Activated naive CD8-positive, alpha-beta T cell treated with anti-CD3 and anti-CD28 coated beads, Interleukin-2, amount 10 ng/mL, durations not matched to agents 7 days and 5 days (primary cell): ENCODE data around the gene FARP2. TPM values are rescaled to one million over a fixed set of nuclear protein-coding genes. Genes with fewer than 3 reads are reported as not detected.

ENCODE experiments used
- ATAC-seq: fragments of 150-1000 bp; cut with Tn5 transposase; one replicate; pipeline ENCODE4 v1.10.0; 2021; ENCODE audit warnings: low read depth, moderate library complexity
- POLR2A ChIA-PET: fragments of 350-600 bp; sonication (Branson Sonifier 250); formaldehyde crosslinking; loops from one replicate; lab custom pipeline; 2021; ENCODE audit warnings: antibody characterized with exemption; lab: Charles Lee
- DNase-seq: peaks from one replicate; pipeline ENCODE4 v3.0.0; 2021
- H3K27ac Mint-ChIP-seq: one replicate; pipeline ENCODE4 v1.8.0; 2022; ENCODE audit warnings: mild to moderate bottlenecking, mixed read lengths
- H3K27me3 Mint-ChIP-seq: one replicate; pipeline ENCODE4 v1.8.0; 2022; ENCODE audit warnings: mild to moderate bottlenecking, moderate library complexity, mixed read lengths
- H3K36me3 Mint-ChIP-seq: one replicate; pipeline ENCODE4 v1.8.0; 2021; ENCODE audit warnings: mild to moderate bottlenecking, mixed read lengths
- H3K4me1 Mint-ChIP-seq: one replicate; pipeline ENCODE4 v1.8.0; 2021; ENCODE audit warnings: mixed read lengths
- H3K4me3 Mint-ChIP-seq: one replicate; pipeline ENCODE4 v1.8.0; 2022; ENCODE audit warnings: mild to moderate bottlenecking, moderate library complexity, mixed read lengths
- H3K9me3 Mint-ChIP-seq: one replicate; pipeline ENCODE4 v1.8.0; 2021; ENCODE audit warnings: mixed read lengths
- total RNA-seq, 2 experiments: library from RNA; stranded (reverse); gene quantifications; one replicate each; pipeline ENCODE4 v1.2.3, GENCODE V29; 2021

The FARP2 gene
- total RNA-seq, 2 experiments from 2014 or later, result 17.7 to 18.3 TPM

DNA sequence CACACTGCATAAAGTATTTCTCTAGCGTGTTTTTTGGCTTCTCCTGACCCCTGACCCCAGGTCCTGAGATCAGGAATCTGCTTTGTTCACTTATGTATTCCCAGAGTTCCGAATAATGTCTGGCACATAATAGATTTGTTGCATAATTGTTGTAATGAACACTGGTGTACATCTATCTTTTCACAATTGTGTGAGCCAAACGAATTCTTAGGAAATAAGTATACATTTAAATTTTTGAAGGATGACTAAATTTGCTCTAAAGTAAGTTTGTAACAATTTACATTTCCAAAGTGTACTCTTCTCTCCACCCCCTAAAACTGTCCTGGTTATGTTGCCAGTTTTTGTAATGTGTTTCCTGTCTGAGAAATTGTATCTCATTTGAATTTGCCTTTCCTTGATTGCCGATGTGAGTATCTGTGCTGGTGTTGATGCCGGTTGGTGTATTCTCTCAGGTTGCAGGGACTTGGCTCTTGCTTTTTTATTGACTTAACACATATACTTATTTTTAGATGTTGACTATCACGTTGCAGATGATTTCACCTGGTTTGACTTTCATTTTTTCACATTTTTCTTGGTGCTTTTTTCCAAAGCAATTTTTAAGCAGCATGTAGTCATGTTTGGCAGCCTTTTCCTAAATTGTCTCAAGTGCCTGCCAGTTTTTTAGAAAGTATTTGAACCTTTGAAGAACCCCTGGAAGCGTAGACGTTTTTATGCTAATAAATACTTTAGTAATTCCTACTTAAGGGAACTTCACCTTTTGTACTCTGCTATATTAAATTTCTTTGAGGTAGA, 16.1 kb upstream of the FARP2 start:
- Mint-ChIP-seq H3K27me3 (no peaks in the 10 kb centered on the region), H3K9me3 (no peaks in the 10 kb centered on the region), H3K4me1 (peaks cover 33% of the 10 kb centered on the region), H3K4me3 (peak overlapping the region; percentile 2), H3K36me3 (peaks cover 34% of the 10 kb centered on the region), H3K27ac (no peak overlapping the region)
- no peak for DNase-seq
- POLR2A ChIA-PET, result interaction anchor here (0.8 to 1.2 kb wide), 2 partner anchors 16 to 24 kb away, joined by 4 to 8 read pairs; partner anchors contain the start of genes HDLBP and SEPTIN2
- no peak for ATAC-seq

DNA sequence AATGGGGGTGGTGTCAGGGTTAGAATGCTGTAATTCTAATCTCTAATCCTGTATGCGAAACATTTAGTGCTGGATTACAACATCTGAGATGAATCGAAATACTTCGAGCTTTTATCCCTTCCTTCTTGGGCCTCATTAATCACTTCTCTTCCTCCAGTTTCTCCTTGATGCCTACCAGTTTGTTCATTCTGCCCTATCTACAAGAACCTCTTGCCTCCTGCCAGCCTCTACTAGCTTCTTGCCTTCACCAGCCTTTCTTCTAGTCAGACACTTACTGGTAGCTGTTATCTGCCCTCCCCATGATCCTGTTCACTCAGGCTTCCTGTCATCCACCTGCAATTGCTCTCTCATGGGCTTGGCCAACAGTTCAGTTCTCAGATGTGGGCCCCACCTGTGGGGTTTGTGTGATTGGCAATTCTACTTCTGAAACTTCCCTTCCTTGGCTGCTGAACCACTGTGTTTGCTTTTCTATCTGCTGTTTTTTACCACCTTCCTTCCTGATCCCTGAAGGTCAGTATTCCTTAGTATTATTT, 15.4 kb upstream of the FARP2 start:
- H3K27ac Mint-ChIP-seq, result peak overlapping the region; percentile 62
- peak; percentile 77 for ATAC-seq
- H3K27me3 Mint-ChIP-seq, result no peaks in the 10 kb centered on the region
- no peak for DNase-seq
- H3K9me3 Mint-ChIP-seq, result no peaks in the 10 kb centered on the region
- POLR2A ChIA-PET, result interaction anchor here (0.8 to 1.2 kb wide), 2 partner anchors 16 to 25 kb away, joined by 4 to 8 read pairs; partner anchors contain the start of genes HDLBP and SEPTIN2
- peaks cover 30% of the 10 kb centered on the region for H3K4me1 Mint-ChIP-seq
- H3K36me3 Mint-ChIP-seq, result peaks cover 35% of the 10 kb centered on the region
- peak overlapping the region; percentile 19 for H3K4me3 Mint-ChIP-seq

DNA sequence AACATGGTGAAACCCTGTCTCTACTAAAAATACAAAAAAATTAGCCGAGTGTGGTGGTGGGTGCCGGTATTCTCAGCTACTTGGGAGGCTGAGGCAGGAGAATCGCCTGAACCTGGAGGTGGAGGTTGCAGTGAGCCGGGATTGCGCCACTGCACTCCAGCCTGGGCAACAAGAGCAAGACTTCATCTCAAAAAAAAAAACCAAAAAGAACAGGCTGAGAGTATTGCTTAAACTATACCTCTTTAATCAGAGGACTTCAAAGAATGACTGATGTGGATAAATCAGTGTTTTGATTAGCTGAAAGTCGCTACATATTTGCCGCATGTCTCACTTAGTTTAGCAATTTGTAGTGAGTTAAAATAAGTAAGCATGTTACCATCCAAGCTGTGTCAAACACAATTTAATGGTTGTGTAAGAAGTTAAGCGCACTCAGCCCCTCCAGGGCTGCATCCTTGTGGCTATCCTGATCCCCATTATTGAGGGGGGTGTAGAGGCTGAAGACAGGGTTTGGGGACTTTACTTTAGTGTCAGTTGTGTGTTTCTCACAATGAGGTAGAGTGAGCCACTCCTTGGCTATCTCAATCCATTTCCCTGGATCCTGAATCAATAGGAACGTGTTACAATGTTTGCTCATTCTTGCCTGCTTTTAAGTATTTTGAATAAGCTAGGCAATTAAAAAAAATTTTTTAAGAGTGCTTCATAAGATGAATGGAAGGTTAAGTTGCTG, 11.0 kb upstream of the FARP2 start:
- Mint-ChIP-seq H3K4me1 (peaks cover 11% of the 10 kb centered on the region), H3K4me3 (no peak overlapping the region), H3K36me3 (peaks cover 33% of the 10 kb centered on the region), H3K27me3 (no peaks in the 10 kb centered on the region), H3K27ac (no peak overlapping the region), H3K9me3 (no peaks in the 10 kb centered on the region)
- DNase-seq, result no peak
- ATAC-seq, result no peak
- POLR2A ChIA-PET, result no interaction called here

DNA sequence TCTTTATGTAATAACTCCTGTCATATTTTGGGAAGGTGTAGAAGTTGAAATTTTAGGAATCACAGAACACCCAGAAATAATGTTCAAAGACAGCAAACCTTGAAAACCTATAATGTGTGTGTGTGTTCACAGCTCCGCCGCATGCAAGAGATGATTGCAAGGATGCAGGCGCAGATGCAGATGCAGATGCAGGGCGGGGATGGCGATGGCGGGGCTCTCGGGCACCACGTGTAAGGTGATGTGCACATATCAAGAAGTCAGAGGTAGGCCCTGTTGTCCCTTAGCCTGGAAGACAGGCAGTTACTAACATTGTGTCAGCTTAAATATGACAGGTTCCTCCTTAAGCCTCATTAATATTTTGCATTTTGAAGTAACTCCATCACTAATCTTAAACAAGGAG, 6.1 kb upstream of the FARP2 start:
- H3K9me3 Mint-ChIP-seq, result no peaks in the 10 kb centered on the region
- H3K27ac Mint-ChIP-seq, result no peak overlapping the region
- POLR2A ChIA-PET, result no interaction called here
- DNase-seq (no peak), ATAC-seq (no peak)
- H3K4me1 Mint-ChIP-seq, result peaks cover 3% of the 10 kb centered on the region
- H3K4me3 Mint-ChIP-seq, result no peak overlapping the region
- no peaks in the 10 kb centered on the region for H3K27me3 Mint-ChIP-seq
- H3K36me3 Mint-ChIP-seq, result peaks cover 14% of the 10 kb centered on the region

DNA sequence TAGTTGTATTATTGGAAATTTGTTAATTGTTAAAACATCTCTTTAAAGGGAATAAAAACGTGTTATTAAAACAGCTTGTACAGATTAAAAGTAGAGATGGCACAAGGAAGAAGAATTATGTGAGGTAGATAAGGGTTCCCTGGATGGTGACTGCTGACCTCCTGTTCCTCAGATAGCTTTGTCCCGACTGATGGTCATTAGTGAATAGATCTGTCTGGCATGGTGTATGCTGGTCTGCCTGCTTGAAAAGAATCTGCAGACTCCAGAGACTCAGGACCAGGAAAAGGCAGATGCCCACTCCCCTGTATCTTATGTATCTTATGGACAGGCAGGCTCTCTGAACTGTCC, 5.6 kb upstream of the FARP2 start:
- Mint-ChIP-seq H3K4me1 (peaks cover 3% of the 10 kb centered on the region), H3K36me3 (peaks cover 14% of the 10 kb centered on the region), H3K9me3 (no peaks in the 10 kb centered on the region), H3K27ac (no peak overlapping the region), H3K27me3 (no peaks in the 10 kb centered on the region), H3K4me3 (no peak overlapping the region)
- POLR2A ChIA-PET, result no interaction called here
- ATAC-seq, result no peak
- DNase-seq, result no peak

DNA sequence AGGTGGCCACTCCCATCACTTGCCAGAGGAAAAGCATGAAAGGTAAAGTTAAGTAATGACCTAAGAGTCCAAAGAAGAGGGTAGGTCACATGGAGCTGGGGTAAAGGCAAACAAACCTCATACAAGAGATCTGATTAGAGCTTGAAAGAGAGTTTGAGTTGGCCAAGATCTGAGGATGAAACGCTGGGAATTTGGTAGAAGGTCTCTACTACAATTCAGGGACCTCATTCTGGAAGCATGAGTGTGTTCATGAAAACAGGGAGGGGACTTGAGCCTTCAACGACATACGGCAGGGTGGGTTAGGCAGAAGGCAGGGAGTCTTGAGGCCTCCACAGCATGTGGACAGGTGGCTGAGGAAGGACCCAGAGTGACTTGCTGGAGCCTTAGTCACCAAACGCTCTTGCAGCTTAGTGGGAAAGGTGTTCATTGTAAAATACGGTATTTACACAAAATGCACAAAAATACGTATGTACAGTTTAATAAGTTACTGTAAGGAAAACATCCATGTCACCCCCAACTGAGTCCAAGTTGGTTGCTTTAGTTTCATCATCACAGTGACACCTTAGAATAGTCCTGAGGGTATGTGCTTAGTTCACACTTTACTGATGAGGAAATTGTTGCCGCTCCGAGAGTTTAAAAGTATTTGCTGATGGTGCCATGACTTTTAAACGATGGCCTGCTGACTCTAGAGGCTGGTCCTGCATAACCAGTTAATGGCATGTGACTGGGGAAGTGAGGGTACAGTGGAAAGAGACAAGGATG, 5.0 kb upstream of the FARP2 start:
- peaks cover 12% of the 10 kb centered on the region for H3K36me3 Mint-ChIP-seq
- no peaks in the 10 kb centered on the region for H3K9me3 Mint-ChIP-seq
- no peak overlapping the region for H3K27ac Mint-ChIP-seq
- DNase-seq (no peak), ATAC-seq (no peak)
- no peaks in the 10 kb centered on the region for H3K27me3 Mint-ChIP-seq
- POLR2A ChIA-PET, result no interaction called here
- peaks cover 3% of the 10 kb centered on the region for H3K4me1 Mint-ChIP-seq
- no peak overlapping the region for H3K4me3 Mint-ChIP-seq

DNA sequence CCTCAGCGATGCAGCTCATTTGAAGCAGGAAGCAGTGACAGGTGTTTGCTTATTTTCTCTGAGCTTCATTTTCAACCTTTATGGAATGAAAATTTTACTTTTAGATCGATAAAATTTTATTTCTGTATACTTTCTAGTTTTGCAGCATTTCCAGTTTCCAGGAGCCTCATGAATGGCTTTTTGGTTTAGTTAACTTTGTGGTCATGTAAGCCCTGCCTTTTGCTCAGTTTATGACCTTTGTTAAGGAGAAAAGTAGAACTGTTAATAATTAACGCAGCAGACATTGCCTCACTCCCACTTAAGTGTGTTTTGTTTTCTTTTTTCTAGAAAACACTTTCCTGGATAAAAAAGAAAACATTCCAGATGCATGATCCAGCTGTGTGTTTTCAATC, 4.4 kb upstream of the FARP2 start:
- Mint-ChIP-seq H3K4me3 (no peak overlapping the region), H3K9me3 (no peaks in the 10 kb centered on the region), H3K27ac (no peak overlapping the region), H3K36me3 (peaks cover 12% of the 10 kb centered on the region), H3K27me3 (no peaks in the 10 kb centered on the region), H3K4me1 (peaks cover 3% of the 10 kb centered on the region)
- no peak for ATAC-seq
- no peak for DNase-seq
- POLR2A ChIA-PET, result no interaction called here

DNA sequence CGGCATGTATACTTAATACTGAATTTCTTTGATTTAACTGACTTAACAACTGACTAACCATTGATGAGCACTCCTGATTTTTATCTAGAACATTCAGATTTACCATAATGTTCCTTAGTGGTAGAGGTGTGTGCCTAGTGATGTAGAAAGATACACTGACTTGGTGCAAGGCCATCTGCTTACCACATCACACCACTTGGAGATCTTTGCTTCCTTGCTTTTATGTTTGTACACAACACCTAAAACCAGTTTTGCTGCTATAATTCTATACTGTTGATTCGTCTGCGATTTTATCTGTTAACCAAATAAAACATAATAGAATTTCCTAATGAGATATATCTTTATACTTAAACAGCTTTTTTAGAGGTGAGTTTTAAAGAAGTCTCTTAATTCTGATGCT, 3.9 kb upstream of the FARP2 start:
- H3K4me3 Mint-ChIP-seq, result no peak overlapping the region
- H3K27ac Mint-ChIP-seq, result no peak overlapping the region
- POLR2A ChIA-PET, result no interaction called here
- H3K36me3 Mint-ChIP-seq, result peaks cover 12% of the 10 kb centered on the region
- H3K4me1 Mint-ChIP-seq, result peaks cover 7% of the 10 kb centered on the region
- H3K27me3 Mint-ChIP-seq, result no peaks in the 10 kb centered on the region
- H3K9me3 Mint-ChIP-seq, result no peaks in the 10 kb centered on the region
- ATAC-seq (no peak), DNase-seq (no peak)

DNA sequence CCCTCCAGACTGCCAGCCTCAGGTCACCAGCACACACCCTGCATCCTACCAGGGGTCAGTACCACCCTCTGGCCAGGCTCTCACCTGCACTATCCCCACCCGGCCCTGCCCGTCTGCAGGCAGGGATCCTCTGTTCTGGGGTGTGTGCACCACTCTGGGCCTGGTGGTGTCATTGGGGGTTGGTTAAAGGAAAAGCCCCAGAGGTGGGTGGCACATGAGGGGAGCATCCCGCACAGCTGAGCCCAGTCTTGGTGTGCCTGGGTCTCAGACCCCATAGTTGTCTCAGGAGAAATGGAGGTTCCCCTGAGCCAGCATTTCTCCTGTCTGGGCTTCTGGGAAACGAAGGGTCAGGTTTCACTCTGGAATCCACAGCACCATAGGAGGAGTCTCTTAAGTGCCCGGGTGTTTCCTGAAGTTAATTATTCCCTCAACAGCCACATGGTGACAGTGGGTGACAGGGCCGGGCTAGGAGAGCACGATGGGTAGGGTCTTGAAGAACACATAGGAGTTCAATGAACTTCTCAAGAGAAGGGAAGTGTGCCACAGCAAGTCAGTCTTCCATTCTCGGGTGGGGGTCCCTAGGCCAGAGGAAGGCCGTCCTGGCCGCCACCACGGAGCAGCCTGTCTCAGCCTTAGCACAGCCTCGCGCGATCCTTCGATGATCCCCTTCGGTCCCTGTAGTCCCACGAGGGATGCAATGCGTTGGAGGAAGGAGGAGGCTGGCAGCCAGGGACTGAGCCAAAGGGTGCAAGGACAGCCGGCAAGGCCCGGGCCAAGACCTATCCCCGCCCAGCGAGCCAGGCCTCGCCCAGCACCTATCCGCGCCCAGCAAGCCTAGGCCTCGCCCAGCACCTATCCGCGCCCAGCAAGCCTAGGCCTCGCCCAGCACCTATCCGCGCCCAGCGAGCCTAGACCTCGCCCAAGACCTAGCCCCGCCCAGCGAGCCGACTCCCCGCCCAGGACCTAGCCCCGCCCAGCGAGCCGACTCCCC, 1.1 kb upstream of the FARP2 start:
- H3K27me3 Mint-ChIP-seq, result no peaks in the 10 kb centered on the region
- no peak for ATAC-seq
- POLR2A ChIA-PET, result no interaction called here
- H3K36me3 Mint-ChIP-seq, result peaks cover 5% of the 10 kb centered on the region
- peak; percentile 67 for DNase-seq
- no peaks in the 10 kb centered on the region for H3K9me3 Mint-ChIP-seq
- H3K27ac Mint-ChIP-seq, result peak overlapping the region; percentile 75
- peaks cover 17% of the 10 kb centered on the region for H3K4me1 Mint-ChIP-seq
- H3K4me3 Mint-ChIP-seq, result peak overlapping the region; percentile 20

DNA sequence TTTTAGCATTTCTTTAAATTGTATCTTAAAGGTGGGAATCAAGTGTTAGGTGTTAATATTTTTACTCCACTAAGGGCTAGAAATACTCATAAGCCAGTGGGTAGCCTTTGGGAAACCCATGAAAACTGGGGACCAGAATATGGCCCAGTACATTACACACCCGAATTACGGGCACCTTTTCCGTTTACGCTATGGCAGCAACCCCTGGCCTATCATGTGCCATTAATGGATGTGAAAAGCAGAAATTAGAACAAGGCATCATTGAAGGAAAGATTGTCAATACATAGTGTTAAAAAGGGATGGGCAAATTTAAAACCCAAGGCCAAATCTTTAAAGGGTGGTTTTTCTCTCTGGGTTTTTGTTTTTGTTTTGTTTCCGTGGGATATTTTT, 781 bp downstream of the FARP2 start:
- DNase-seq, result no peak
- peak overlapping the region; percentile 87 for H3K4me3 Mint-ChIP-seq
- no peak for ATAC-seq
- peaks cover 4% of the 10 kb centered on the region for H3K36me3 Mint-ChIP-seq
- H3K9me3 Mint-ChIP-seq, result no peaks in the 10 kb centered on the region
- H3K27me3 Mint-ChIP-seq, result no peaks in the 10 kb centered on the region
- peaks cover 17% of the 10 kb centered on the region for H3K4me1 Mint-ChIP-seq
- no peak overlapping the region for H3K27ac Mint-ChIP-seq
- POLR2A ChIA-PET, result no interaction called here

DNA sequence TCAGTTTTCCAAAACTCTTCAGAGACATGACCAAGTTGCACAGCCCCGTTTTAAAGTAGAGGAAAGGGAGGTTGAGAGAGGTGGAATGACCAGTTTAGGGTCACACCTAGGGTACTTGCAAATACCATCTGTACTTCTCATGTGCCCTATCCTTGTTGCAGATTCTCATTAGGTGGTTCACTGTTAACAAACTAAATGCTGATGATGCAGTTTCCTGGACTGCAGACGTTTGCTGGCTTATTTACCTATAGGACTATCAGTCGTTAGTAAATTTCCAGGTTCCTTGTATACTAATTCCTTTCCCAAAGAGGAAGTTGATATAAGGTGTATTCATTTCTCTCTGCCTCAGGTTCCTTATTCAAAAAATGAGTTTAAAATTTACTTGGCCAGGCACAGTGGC, 1.4 kb downstream of the FARP2 start:
- Mint-ChIP-seq H3K4me1 (peaks cover 14% of the 10 kb centered on the region), H3K27ac (no peak overlapping the region), H3K36me3 (no peaks in the 10 kb centered on the region), H3K4me3 (peak overlapping the region; percentile 87), H3K9me3 (no peaks in the 10 kb centered on the region), H3K27me3 (no peaks in the 10 kb centered on the region)
- DNase-seq (no peak), ATAC-seq (no peak)
- POLR2A ChIA-PET, result no interaction called here

DNA sequence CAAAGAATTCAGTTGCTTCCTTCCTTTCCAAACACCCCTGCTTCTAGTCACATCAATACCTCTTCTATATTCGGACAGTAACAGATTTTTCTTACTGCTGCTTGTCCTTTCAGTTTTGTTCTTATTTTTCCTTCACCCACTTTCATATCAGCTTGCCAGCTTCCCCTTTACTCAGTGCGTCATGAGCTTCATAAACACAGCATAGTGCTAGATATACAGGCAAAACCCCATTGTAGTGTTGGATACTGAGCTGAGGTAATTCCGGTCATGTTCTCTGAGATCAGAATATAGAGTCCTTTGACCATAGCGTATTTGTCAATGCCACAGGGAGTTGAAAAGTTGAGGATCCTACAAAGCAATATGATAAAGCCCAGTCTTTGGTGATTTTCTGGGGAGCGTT, 2.4 kb downstream of the FARP2 start:
- peaks cover 17% of the 10 kb centered on the region for H3K4me1 Mint-ChIP-seq
- no peaks in the 10 kb centered on the region for H3K36me3 Mint-ChIP-seq
- no peaks in the 10 kb centered on the region for H3K9me3 Mint-ChIP-seq
- no peak overlapping the region for H3K4me3 Mint-ChIP-seq
- no peak for ATAC-seq
- POLR2A ChIA-PET, result no interaction called here
- H3K27me3 Mint-ChIP-seq, result no peaks in the 10 kb centered on the region
- no peak overlapping the region for H3K27ac Mint-ChIP-seq
- no peak for DNase-seq
